ENCODE data around the gene COPZ1. TPM values are rescaled to one million over a fixed set of nuclear protein-coding genes. Genes with fewer than 3 reads are reported as not detected.

The COPZ1 gene
- polyA plus RNA-seq, 1 donor from 2014 or later: 135 TPM

DNA sequence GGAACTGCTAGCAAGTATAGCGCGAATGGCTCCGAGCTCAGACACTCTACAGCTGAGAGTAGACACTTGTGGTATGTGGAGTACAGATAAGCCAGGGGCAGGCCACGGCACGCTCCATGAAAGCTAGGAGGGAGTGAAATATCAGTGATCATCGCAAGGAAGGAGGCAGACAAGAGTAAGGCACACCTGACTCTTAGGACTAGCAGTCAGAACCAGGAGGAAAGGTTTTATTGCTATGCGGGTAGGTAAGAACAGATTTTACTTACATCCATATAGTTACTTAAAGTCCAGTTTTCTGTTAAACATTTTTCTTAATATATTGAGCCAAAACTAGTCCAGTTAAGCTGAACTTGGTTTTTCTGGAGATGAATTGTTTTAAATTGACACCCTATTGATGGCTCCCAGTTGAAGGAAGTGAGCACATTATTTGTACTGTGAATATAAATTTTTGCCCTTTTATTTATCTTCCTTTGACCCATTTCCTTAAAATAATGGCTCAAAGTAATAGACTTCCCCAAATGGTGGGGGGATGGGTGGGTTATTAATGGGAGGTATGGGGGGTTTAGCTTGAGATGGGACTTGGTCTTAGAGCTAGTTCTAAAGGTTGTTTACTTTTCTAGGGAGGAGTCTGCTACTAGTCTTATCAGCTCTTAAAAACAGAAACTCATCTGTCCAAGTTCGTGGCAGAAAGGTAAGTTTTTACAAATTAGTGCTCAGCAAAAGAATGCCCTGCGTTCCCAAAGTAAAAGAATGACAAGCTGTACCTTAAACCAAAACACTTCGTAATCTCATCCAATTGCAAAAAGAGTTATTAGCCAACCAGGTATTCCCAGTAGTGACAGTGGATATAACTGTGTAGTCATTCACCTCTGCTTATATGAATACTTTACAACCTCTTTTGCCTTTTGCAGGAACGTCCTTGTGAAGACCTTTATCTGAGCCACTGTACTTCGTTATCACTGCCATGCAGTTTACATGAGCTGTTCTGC, 38.6 kb upstream of the COPZ1 start:
- peaks cover 38 to 44% (median 39%) of the 10 kb centered on the region in 3 donors for H3K4me1 Mint-ChIP-seq
- H3K4me3 Mint-ChIP-seq: peak overlapping the region in 2 of 4 donors; percentile 5 to 38
- H3K27me3 Mint-ChIP-seq: no peaks in the 10 kb centered on the region
- peak overlapping the region; percentile 52 to 92 (median 81) for H3K27ac Mint-ChIP-seq
- H3K9me3 Mint-ChIP-seq: no peaks in the 10 kb centered on the region
- peaks cover 15% of the 10 kb centered on the region for H3K36me3 Mint-ChIP-seq

DNA sequence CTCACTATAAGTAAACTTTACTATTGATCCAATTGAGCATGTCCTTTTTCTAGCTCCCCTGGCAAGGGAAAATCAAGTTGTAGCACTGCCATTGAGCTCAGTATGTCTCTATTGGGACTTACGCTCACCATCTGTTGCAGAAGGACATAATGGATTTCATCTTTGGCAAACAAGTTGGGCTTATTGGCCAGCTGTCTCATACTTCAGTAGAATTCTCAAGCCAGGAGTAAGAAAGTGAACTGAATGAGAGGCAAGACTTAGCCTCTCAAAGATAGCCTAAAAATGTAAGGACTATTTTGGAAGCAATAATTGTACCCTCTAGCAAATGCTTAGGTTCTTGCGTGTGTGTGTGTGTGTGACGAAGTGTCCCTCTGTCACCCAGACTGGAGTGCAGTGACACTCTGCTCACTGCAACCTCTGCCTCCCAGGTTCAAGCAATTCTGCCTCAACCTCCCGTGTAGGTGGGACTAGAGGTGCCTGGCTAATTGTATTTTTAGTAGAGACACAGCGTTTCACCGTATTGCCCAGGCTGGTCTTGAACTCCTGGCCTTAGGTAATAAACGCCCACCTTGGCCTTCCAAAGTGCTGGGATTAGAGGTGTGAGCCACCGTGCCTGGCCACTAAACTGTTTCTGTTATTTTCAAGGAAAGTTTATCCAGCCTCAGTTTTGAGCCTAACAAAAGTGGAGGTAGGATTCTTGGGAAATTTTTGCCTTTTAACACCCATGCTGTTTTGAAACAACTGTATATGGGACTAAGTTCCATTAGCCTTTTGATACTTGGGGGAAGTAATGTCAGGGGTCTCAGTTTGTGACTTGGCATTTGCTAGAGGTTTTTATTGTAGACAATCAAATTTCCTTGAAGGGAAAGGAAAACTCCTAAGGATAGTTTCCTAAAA, 37.4 kb upstream of the COPZ1 start:
- H3K27me3 Mint-ChIP-seq: no peaks in the 10 kb centered on the region
- H3K4me1 Mint-ChIP-seq: peaks cover 29 to 36% (median 32%) of the 10 kb centered on the region in 3 donors
- no peak overlapping the region for H3K4me3 Mint-ChIP-seq
- peak overlapping the region in 1 of 3 donors; percentile 25 for H3K27ac Mint-ChIP-seq
- no peaks in the 10 kb centered on the region for H3K9me3 Mint-ChIP-seq
- H3K36me3 Mint-ChIP-seq: peaks cover 5% of the 10 kb centered on the region

DNA sequence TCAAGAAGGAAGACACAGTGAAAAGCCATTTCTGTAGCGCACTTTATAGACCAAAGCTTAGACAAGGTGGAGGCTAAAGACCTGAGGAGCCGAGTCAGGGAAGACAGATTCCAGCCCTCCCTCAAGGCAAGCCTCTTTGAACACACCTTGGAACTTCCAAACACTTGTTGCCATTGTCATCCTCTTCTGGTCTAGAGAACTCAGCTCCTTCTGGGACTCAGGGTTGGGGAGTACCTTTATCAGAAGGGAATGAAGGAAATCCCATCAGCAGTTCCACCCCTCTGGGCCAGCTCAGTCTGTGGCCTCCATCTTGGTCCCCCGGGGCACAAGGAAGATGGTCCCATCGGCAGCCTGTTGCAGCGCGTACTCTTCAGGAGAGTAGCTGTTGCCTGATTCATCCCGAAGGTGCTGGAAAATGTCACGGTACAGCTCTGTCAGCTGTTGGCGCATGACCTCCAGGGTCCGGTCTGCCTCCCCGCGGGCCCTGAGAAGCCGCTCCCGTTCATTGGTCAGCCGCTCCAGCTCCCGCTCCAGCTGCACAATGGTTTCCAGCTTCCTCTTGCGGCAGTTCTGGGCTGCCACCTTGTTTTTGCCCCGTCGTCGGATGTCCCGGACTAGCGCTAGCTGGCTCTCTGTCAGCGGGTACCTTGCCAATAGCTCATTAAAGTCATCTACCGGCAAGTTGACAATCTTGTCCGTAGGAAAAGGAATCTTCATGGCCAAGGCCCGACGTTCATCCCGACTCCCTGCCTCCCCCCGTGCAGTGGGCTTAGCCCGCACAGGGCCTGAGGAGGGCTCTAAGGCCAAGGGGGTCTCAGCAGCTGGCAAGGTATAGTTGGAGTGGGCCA, 32.6 kb upstream of the COPZ1 start:
- H3K4me1 Mint-ChIP-seq: peaks cover 2 to 12% (median 2%) of the 10 kb centered on the region in 3 donors

DNA sequence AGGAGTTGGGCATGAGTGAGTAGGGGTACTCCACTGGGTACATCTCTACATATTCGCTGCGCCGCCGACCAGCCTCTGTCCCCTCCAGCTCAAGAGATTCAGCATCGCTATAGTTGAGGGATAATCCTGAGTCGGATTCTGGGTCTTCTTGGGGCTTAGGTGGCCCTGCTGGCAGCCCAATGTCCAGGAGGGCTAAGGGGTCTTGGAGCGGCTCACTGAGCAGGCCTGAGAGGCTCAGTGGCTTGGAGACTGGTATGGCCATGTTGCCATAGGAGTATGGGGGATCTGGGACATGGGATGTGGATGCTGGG, 32.0 kb upstream of the COPZ1 start:
- Mint-ChIP-seq H3K27me3 (peaks cover 5% of the 10 kb centered on the region), H3K4me1 (peaks cover 4 to 14% (median 5%) of the 10 kb centered on the region in 3 donors), H3K9me3 (no peaks in the 10 kb centered on the region), H3K36me3 (no peaks in the 10 kb centered on the region), H3K27ac (no peak overlapping the region), H3K4me3 (no peak overlapping the region)

More for the DNA sequence above, 32.6 kb upstream of the COPZ1 start:
- no peak overlapping the region for H3K27ac Mint-ChIP-seq
- H3K4me3 Mint-ChIP-seq: no peak overlapping the region
- no peaks in the 10 kb centered on the region for H3K9me3 Mint-ChIP-seq
- peaks cover 2% of the 10 kb centered on the region for H3K27me3 Mint-ChIP-seq
- H3K36me3 Mint-ChIP-seq: no peaks in the 10 kb centered on the region

DNA sequence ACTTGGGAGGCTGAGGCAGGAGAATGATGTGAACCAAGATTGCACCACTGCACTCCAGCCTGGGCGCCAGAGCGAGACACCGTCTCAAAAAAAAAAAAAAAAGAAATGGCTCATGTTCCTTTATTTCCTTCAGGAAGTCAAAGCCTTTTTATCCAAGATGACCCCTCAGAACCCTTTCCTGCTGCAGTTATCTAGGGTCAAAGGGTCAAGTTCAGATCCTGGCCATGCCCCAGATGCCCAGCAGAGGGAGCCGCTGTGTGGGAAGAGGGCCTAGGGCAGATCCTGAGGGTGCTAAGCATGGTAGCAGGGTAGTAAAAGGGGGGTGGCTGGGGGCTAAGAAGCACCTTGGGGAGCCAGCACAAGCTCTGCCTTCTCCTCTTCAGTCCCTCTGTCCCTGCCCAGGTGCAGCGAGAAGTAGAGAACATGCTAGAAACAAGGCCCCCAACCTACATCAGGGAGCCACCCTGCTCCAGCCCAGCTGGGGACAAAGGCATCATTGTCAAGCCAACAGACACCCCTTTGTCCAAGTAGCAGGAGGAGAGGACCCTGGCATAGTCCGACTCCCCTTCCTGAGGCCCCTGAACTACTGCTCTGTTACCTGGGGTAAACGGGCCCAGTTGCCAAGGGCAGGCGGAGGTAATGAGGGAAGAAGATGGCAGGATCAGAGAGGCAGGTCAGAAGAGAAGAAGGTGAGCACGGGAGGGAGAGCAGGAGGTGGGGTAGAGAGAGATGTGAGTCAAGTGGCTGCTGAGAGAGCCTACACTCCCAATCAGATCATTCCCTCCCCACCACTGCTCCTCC, 30.6 kb upstream of the COPZ1 start:
- Mint-ChIP-seq H3K4me3 (no peak overlapping the region), H3K4me1 (peaks cover 6 to 13% (median 6%) of the 10 kb centered on the region in 3 donors), H3K36me3 (no peaks in the 10 kb centered on the region), H3K9me3 (no peaks in the 10 kb centered on the region), H3K27me3 (peaks cover 16% of the 10 kb centered on the region), H3K27ac (no peak overlapping the region)

DNA sequence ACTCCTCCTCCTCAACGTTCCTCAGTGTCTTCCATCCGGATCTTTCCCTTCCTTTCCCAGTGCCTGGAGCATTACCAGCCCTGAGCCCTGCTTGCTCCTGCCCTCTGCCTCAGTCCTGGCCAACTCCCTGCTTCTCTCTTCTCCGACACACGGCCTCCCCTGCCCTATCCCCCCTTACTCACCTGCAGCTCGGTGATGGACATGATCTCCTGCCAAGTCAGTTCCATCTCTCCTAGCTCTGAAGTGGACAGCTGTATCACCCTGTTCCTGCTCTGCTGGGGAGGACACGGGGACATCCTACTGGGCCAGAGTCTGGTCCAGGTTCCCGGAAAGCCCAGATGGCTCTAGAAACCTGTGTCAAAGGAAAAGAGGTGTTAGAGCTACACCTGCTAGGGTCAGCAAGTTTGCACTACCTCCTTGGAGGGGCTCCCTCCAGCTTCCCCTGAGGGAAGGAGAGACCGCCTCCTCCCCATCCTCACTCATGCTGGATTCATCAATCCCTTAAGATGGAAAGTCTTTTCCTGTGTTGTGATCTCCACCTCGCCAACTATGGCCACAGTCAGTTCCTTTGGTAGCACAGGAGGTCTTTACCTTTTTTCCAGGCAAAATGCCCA, 29.9 kb upstream of the COPZ1 start:
- peak overlapping the region in 1 of 3 donors; percentile 59 for H3K27ac Mint-ChIP-seq
- H3K9me3 Mint-ChIP-seq: no peaks in the 10 kb centered on the region
- H3K27me3 Mint-ChIP-seq: peaks cover 23% of the 10 kb centered on the region
- H3K36me3 Mint-ChIP-seq: no peaks in the 10 kb centered on the region
- peaks cover 4 to 8% (median 6%) of the 10 kb centered on the region in 3 donors for H3K4me1 Mint-ChIP-seq
- no peak overlapping the region for H3K4me3 Mint-ChIP-seq

DNA sequence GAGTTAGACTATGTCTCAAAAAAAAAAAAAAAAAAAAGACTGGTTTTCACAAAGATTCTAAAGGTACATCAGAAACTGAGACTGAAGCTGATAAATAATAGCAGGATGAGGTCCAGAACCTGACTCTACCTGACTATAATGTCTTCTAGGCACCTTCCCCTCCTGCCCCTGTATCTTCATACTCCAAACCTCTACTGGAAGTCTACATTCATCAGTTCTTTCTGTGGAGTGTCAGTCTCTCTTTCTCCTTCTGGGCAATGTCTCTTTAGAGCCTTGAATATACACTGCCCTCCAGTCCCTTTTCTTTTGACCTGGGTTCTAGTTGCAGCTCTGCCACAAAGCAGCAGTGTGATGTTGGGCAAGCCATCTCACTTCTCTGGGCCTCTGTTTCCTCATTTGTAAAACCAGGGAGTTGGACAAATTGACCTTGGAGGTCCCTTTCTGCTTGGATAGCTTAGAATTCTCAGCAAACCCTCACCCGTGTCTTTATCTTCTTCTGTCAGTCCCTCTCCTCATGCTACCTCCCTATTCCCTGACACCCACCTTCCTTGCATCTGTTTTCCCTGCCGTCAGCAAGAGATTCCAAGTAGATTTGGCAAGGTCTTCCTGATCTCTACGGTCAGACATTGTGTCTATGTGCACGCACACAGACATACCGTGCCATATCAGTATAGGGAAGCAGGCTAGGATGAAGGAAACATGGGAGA, 28.4 kb upstream of the COPZ1 start:
- Mint-ChIP-seq H3K4me1 (peaks cover 6 to 10% (median 8%) of the 10 kb centered on the region in 3 donors), H3K4me3 (no peak overlapping the region), H3K27ac (peak overlapping the region in 1 of 3 donors; percentile 25), H3K9me3 (no peaks in the 10 kb centered on the region), H3K36me3 (no peaks in the 10 kb centered on the region), H3K27me3 (peaks cover 37% of the 10 kb centered on the region)

DNA sequence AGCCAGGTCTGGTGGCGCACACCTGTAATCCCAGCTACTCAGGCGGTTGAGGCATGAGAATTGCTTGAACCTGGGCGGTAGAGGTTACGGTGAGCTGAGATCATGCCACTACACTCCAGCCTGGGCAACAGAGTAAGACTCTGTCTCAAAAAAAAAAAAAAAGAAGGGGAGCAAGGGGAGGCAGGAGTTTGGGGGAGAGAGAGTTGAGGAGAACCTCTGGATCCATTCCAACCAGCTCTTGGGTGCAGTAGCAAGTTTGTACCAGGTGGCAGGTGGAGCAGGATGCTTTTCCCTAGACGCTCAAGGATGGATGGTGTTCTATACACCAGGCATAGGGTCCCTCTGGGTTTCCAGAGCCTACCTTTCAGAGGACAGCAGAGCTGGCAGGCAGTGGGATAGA, 26.0 kb upstream of the COPZ1 start:
- Mint-ChIP-seq H3K9me3 (no peaks in the 10 kb centered on the region), H3K4me1 (peaks cover 17 to 20% (median 18%) of the 10 kb centered on the region in 3 donors), H3K27ac (no peak overlapping the region), H3K4me3 (no peak overlapping the region), H3K36me3 (no peaks in the 10 kb centered on the region), H3K27me3 (peaks cover 51% of the 10 kb centered on the region)

DNA sequence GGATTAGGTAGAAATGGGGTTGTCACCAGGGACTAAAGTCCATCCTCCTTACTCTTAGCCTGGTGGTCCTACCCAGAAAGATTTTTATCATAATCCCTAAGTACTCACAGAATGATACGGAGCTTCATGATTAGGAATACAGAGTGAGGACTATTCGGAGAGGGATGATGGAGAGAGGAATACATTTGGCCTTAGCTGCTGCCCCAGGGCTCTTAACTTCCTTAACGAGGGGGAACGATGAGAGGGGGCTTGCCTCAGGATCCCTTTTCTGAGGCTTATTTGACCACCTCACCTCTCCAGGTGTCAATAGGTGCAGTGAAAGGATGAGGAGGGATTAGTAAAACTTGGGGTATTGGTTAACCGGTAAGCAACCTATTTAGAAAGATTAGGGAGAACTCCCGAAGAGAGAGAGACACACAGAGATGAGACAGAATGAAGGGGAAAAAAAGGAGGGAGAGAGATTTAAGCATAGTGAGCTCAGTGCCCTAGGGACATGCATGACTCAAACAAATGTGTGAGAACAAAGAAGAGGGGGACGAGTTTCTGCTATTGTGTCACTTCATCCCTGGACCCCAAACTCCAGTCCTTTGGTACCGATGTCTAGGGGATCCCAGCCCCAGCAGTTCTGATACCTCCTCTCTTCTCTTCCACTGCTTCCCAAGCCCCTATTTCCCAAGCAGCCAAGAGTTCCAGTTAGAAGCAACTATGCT, 25.3 kb upstream of the COPZ1 start:
- Mint-ChIP-seq H3K4me3 (peak overlapping the region in 1 of 4 donors; percentile 67), H3K36me3 (no peaks in the 10 kb centered on the region), H3K27me3 (peaks cover 51% of the 10 kb centered on the region), H3K9me3 (no peaks in the 10 kb centered on the region), H3K4me1 (peaks cover 24 to 28% (median 25%) of the 10 kb centered on the region in 3 donors), H3K27ac (no peak overlapping the region)

DNA sequence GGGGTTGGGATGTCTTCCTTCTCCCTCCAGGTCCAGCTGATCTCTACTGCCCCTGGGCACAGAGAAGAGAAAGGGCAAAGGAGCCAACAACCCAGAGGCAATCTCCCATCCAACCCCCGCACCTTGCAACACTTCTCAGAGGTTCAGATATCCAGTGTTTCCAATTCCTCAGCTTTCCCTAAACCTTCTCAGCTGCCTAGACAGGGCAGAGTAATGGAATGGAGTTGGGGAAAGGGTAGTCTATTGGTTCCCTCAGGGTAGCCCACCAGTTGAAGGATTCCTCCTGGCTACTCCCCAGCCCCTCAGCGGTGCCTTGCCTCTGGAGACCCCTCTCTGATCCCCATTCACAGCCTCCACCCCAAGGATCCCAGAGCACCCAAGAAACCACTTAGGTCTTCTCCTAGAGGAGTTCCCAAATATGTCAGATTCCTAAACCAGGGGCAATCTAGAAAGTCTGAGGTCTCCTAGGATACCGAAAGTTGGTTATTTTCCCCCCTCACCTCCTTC, 24.7 kb upstream of the COPZ1 start:
- no peaks in the 10 kb centered on the region for H3K9me3 Mint-ChIP-seq
- H3K4me1 Mint-ChIP-seq: peaks cover 27 to 29% (median 28%) of the 10 kb centered on the region in 3 donors
- H3K4me3 Mint-ChIP-seq: no peak overlapping the region
- no peaks in the 10 kb centered on the region for H3K36me3 Mint-ChIP-seq
- no peak overlapping the region for H3K27ac Mint-ChIP-seq
- H3K27me3 Mint-ChIP-seq: peaks cover 53% of the 10 kb centered on the region

DNA sequence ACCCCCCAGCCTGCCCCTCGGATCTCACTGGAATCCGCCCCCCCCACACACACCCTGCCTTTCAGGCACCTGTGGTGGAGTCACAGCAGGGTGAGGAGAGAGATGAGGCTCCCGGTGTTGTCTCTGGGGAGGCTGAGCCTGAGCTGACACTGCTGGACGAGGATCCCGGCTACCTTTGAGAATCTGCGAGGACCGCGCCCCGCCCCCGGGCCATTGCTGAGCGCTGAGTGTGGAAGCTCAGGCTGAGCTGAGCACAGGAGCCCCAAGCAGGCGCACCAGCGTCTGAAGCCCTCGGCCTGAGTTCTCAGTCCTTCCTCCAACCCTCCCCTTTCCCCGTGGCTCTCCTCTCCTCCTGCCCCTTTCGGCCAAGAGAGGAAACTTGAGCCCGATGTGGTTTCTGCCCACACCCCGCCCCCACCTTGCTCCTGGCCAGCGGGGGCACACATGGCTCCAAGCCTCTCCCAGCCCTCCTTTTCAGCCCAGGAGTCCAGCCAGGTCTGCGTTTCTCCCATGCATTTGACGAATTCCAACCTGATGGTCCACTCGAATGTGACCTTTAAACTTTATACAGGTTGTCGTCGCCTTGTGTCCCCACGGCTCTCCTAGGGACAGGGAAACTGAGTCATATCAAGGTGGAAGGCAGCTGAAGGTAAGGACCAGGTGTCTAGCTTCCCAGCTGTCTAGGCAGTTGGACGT, 24.1 kb upstream of the COPZ1 start, which contains the start of gene NFE2:
Gene NFE2, minus strand, starts transcription at position 284 of the 696 bp plus-strand sequence. CDS start 5,767 bp downstream, outside the sequence.
- peaks cover 27 to 29% (median 28%) of the 10 kb centered on the region in 3 donors for H3K4me1 Mint-ChIP-seq
- peak within 1 kb of the TSS in 3 of 4 donors; percentile 4 to 75 (median 67) for H3K4me3 Mint-ChIP-seq

More for the DNA sequence above, 24.1 kb upstream of the COPZ1 start, which contains the start of gene NFE2:
- Mint-ChIP-seq H3K27me3 (peaks cover 53% of the 10 kb centered on the region), H3K27ac (no peak within 1 kb of the TSS), H3K36me3 (no peaks in the 10 kb centered on the region), H3K9me3 (no peaks in the 10 kb centered on the region)

Data from IgD-negative memory B cell (primary cell).